Endothelial cell of umbilical vein (primary cell): Measurements from ENCODE around the gene FOS. TPM values are rescaled to one million over a fixed set of nuclear protein-coding genes. Genes with fewer than 3 reads are reported as not detected.

Experiments used
- BruUV-seq: library from RNA; stranded (reverse); fragments of 400-500 nt; replicated peaks from 2 replicates; lab custom pipeline; 2021; lab: Mats Ljungman, UMichigan
- CTCF ChIA-PET: fragments of 300-600, 350-600 bp; sonication (Branson Sonifier 250); formaldehyde crosslinking; loops from one replicate; lab custom pipeline; 2021; ENCODE audit warnings: antibody characterized with exemption, inconsistent platforms; lab: Charles Lee
- POLR2A ChIA-PET: fragments of 300-600, 350-600 bp; sonication (Branson Sonifier 250); formaldehyde crosslinking; loops from one replicate; lab custom pipeline; 2021; ENCODE audit warnings: antibody characterized with exemption, inconsistent platforms; lab: Charles Lee
- DNase-seq: peaks from one replicate; pipeline ENCODE4 v3.0.0-alpha.2; 2011; ENCODE audit warnings: low read depth, low spot score
- FAIRE-seq: peaks from 2 replicates; lab custom pipeline; 2011; peaks lifted over from hg19 to GRCh38; lab: Jason Lieb, UNC
- H2AFZ ChIP-seq: 2 replicates; pipeline ENCODE4 v1.6.0; 2012; ENCODE audit warnings: low read depth, low read length, control low read depth, inconsistent platforms
- H3K27ac ChIP-seq: 2 replicates; pipeline ENCODE4 v1.5.1; 2011; ENCODE audit warnings: low read depth, mild to moderate bottlenecking, control low read depth, low read length, moderate library complexity; ENCODE audit not compliant: insufficient read depth
- H3K27me3 ChIP-seq, 2 experiments: 2 replicates each; pipeline versions ENCODE4 v1.6.0 to v1.6.1; 2011; ENCODE audit warnings: low read length in 2 of 2, mixed read lengths in 1 of 2; ENCODE audit not compliant: control insufficient read depth in 2 of 2, insufficient read depth in 2 of 2
- H3K36me3 ChIP-seq, 2 experiments: 2 replicates in 1 of 2; 3 replicates in 1 of 2; pipeline ENCODE4 v1.5.1; 2011; ENCODE audit warnings: low read length in 2 of 2, mild to moderate bottlenecking in 1 of 2, moderate library complexity in 1 of 2; ENCODE audit not compliant: control insufficient read depth in 2 of 2, insufficient read depth in 2 of 2; ENCODE audit errors: extremely low read depth in 1 of 2
- H3K4me1 ChIP-seq: 3 replicates; pipeline ENCODE4 v1.5.1; 2011; ENCODE audit warnings: mild to moderate bottlenecking, low read length; ENCODE audit not compliant: control insufficient read depth, insufficient read depth; ENCODE audit errors: extremely low read depth
- H3K4me2 ChIP-seq: 2 replicates; pipeline ENCODE4 v1.6.1; 2011; ENCODE audit warnings: low read length, control low read depth, mixed read lengths; ENCODE audit not compliant: insufficient read depth
- H3K4me3 ChIP-seq, 3 experiments: fragments of 200-600 bp in 1 of 3; sonication (generic), shearing (Covaris generic) in 1 of 3; replicated peaks in 1 of 3; 2 replicates each; pipeline ENCODE4 v1.5.1; 2011 to 2016; ENCODE audit warnings: control low read depth in 3 of 3, low read length in 3 of 3, mild to moderate bottlenecking in 2 of 3, inconsistent platforms in 1 of 3, low read depth in 1 of 3, moderate library complexity in 1 of 3; ENCODE audit not compliant: insufficient read depth in 1 of 3
- H3K79me2 ChIP-seq: 2 replicates; pipeline ENCODE4 v1.6.0; 2012; ENCODE audit warnings: low read length, inconsistent platforms; ENCODE audit not compliant: control insufficient read depth, insufficient read depth
- H3K9ac ChIP-seq: replicated peaks from 2 replicates; pipeline ENCODE3; 2011; ENCODE audit warnings: low read length, control low read depth; ENCODE audit not compliant: insufficient read depth; ENCODE audit errors: extremely low read depth
- H3K9me1 ChIP-seq: replicated peaks from 3 replicates; pipeline ENCODE4 v1.6.0; 2011; ENCODE audit warnings: mild to moderate bottlenecking, low read length; ENCODE audit not compliant: control insufficient read depth, insufficient read depth; ENCODE audit errors: extremely low read depth
- H3K9me3 ChIP-seq: replicated peaks from 2 replicates; pipeline ENCODE4 v1.5.1; 2012; ENCODE audit warnings: low read length, inconsistent platforms; ENCODE audit not compliant: control insufficient read depth, insufficient read depth
- H4K20me1 ChIP-seq: replicated peaks from 2 replicates; pipeline ENCODE3; 2011; ENCODE audit warnings: mild to moderate bottlenecking, low read length; ENCODE audit not compliant: control insufficient read depth, insufficient read depth; ENCODE audit errors: extremely low read depth
- CTCF ChIP-seq, 2 donors: IDR thresholded peaks; 1 replicate in 1 of 2; 2 replicates in 1 of 2; pipeline ENCODE4 v1.5.1; 2011; ENCODE audit warnings: low read length in 2 of 2, mild to moderate bottlenecking in 2 of 2, moderate library complexity in 2 of 2, control low read depth in 1 of 2, inconsistent platforms in 1 of 2, low read depth in 1 of 2; ENCODE audit not compliant: insufficient read depth in 1 of 2; ENCODE audit errors: extremely low read depth in 1 of 2
- EZH2 ChIP-seq: IDR thresholded peaks from 2 replicates; pipeline ENCODE4 v1.6.1; 2012; ENCODE audit warnings: borderline replicate concordance, low read depth, mild to moderate bottlenecking, moderate library complexity, low read length, inconsistent platforms; ENCODE audit not compliant: severe bottlenecking
- FOS ChIP-seq: IDR thresholded peaks from 2 replicates; pipeline ENCODE4 v1.6.1; 2011; ENCODE audit warnings: mild to moderate bottlenecking, low read length, moderate library complexity, borderline replicate concordance; ENCODE audit not compliant: insufficient read depth
- GATA2 ChIP-seq: IDR thresholded peaks from 2 replicates; pipeline ENCODE4 v1.7.0; 2011; ENCODE audit warnings: low read depth, mild to moderate bottlenecking, moderate library complexity, mixed read lengths, low read length; ENCODE audit not compliant: insufficient read length, insufficient read depth
- JUN ChIP-seq: IDR thresholded peaks from 2 replicates; pipeline ENCODE4 v1.6.1; 2011; ENCODE audit warnings: borderline replicate concordance, low read depth; ENCODE audit not compliant: insufficient read length, insufficient read depth
- MAX ChIP-seq: IDR thresholded peaks from 2 replicates; pipeline ENCODE4 v1.6.1; 2011; ENCODE audit not compliant: insufficient read depth, insufficient read length
- MYC ChIP-seq: IDR thresholded peaks from one replicate; pipeline ENCODE4 v1.6.1; 2011; ENCODE audit warnings: mild to moderate bottlenecking, low read depth, low read length
- POLR2A ChIP-seq: IDR thresholded peaks from 2 replicates; pipeline ENCODE4 v1.6.1; 2012; ENCODE audit warnings: low read depth, mild to moderate bottlenecking, control low read depth, low read length
- POLR2AphosphoS5 ChIP-seq: IDR thresholded peaks from 2 replicates; pipeline ENCODE4 v1.6.1; 2012; ENCODE audit warnings: low read depth, mild to moderate bottlenecking, control low read depth, low read length, moderate library complexity; ENCODE audit not compliant: insufficient read depth
- dilution Hi-C: fragments of 300-500 bp; cut with MboI; formaldehyde crosslinking; loops from one replicate; pipeline ENCODE4 v1.15.0; 2019; ENCODE audit warnings: low sequenced_read_pairs; ENCODE audit not compliant: extremely low pct_ligation_motif_present
- intact Hi-C: fragments of 100-400 bp; cut with micrococcal nuclease; formaldehyde crosslinking; loops from one replicate; pipeline ENCODE4 v1.10.0; 2022
- polyA plus RNA-seq, 4 experiments: library from polyadenylated mRNA; depleted of rRNA in 3 of 4; stranded (reverse) in 3 of 4; unstranded in 1 of 4; fragments of >200 nt; gene quantifications; 2 replicates each; pipeline versions ENCODE4 v1.2.1 to v1.2.3, GENCODE V29; 2011 to 2012; ENCODE audit warnings: missing spikeins in 1 of 4
- total RNA-seq: library from RNA; stranded (reverse); gene quantifications from 2 replicates; pipeline ENCODE4 v1.2.3, GENCODE V29; 2021

Gene FOS
- total and polyA plus RNA-seq, 2 donors (not counting 3 experiments of a cell fraction or from before 2014, with no cell fraction given), result 9.2 to 41.6 TPM

- Histone ChIP-seq H3K4me1 (peaks cover 4% of the 10 kb centered on the region), H3K4me3 (no peak overlapping the region), H3K9ac (no peak overlapping the region), H3K79me2 (no peaks in the 10 kb centered on the region), H3K36me3 (no peaks in the 10 kb centered on the region), H3K9me1 (no peaks in the 10 kb centered on the region), H4K20me1 (no peaks in the 10 kb centered on the region), H3K27me3 (peaks cover 0 to 2% of the 10 kb centered on the region in 2 experiments), H3K27ac (no peak overlapping the region), H2AFZ (peak overlapping the region; percentile 29), H3K4me2 (no peak overlapping the region), H3K9me3 (no peaks in the 10 kb centered on the region)
- no peak for TF ChIP-seq POLR2A
- no peak for TF ChIP-seq MYC
- TF ChIP-seq FOS, result no peak
- no peak for TF ChIP-seq JUN
- TF ChIP-seq EZH2, result no peak
- TF ChIP-seq GATA2, result no peak
- TF ChIP-seq CTCF (IDR thresholded peaks at IDR 0.05; ENCODE audit: extremely low read depth in 1 of 2, insufficient read depth in 1 of 2, low read depth in 1 of 2, low read length in 2 of 2), result no peak
- TF ChIP-seq POLR2AphosphoS5, result no peak
- TF ChIP-seq MAX, result no peak
- no TSS peak for BruUV-seq
- no peak for DNase-seq
- CTCF ChIA-PET, result interaction anchor here (0.9 to 5.5 kb wide), 22 partner anchors 12 to 446 kb away, joined by 3 to 141 read pairs (median 4); partner anchors contain the start of genes FLVCR2, JDP2 and NEK9
- intact Hi-C loops (loop anchor here (1.0 to 2.0 kb wide), 3 partner anchors 181 to 348 kb away; no protein-coding TSS in a partner anchor), dilution Hi-C loops (no loop called here)
- POLR2A ChIA-PET, result no interaction called here
- no peak for FAIRE-seq
Observed at GRCh38 chr14:75306927-75307699, 28.5 kb downstream of the FOS start.
